GM18502 (cell line): ENCODE data around the gene CACNA1B.

ENCODE experiments used
- ATAC-seq: cut with Tn5 transposase; IDR thresholded peaks from one replicate; pipeline ENCODE4 v1.9.1; 2021; ENCODE audit warnings: mild to moderate bottlenecking; ENCODE audit not compliant: unreplicated experiment, poor library complexity

Gene CACNA1B

DNA sequence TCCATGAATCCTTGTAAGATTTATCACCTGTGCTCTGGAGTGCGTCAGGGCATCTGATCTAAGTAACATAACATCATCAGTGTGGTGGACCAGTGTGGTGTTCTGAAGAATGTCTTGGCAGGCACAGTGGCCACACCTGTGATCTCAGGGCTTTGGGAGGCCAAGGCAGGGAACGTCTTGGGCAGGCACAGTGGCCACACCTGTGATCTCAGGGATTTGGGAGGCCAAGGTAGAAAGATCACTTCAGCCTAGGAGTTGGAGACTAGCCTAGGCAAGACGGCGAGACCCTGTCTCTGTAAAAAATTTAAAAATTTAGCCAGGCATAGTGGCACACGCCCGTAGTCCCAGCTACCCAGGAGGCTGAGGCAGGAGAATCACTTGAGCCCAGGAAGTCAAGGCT lies 185.5 kb downstream of the CACNA1B start:
- no peak for ATAC-seq

DNA sequence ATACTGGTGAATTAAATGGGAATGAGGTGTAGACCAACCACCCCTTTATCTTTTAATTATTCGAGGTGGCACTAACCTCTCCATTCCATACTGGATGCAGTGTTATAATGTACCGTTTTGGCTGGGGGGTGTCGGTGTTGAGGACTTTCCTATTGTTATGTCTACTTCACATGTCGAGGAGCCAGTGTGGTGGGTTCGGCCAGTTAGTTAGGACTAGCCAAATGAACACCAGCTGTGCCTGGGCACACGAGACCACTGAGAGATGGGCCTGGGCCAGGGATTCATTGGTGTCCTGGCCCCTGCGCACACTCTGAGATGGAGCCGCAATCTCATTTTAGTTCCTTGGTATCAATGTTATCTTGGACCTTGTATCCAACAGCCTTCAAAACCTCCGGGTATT lies 186.2 kb downstream of the CACNA1B start:
- no peak for ATAC-seq

DNA sequence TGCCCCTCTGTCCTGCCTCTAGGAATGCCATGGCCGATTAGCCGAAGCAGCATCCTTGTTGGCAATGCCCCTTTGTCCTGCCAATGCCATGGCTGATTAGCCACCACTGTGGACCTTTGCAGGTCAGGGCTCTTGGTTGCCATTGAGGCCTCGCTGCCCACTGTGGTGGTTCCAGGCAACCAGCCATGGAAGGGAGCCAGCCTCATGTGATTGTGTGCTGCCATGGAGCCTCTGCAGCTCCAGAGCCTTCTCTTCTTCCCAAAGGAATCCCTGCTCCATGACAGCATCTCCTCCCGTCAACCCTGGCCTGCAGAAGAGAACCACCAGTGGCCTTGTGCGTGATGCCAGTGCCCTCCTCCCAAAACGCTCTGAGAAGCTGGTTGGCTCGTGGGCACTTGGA lies 187.0 kb downstream of the CACNA1B start:
- no peak for ATAC-seq

DNA sequence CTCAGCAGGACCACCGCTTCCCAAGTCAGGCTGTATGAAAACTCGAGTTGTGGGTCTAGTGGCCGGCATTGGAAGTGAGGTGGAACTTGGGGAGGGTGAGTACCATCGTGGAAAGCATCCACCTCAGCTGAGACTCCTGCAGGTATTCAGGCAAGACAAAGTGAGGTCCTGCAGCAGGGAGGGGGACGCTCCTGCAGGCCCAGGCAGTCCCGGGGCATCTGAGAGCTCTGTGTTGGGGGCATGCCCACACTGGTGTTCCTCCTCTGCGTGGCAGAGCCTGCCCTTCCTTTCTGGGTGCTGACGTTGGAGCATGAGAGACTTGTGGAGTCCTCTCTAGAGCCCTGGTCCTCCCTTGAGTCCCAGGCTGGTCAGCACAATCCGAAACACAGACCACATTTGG lies 187.7 kb downstream of the CACNA1B start:
- no peak for ATAC-seq

DNA sequence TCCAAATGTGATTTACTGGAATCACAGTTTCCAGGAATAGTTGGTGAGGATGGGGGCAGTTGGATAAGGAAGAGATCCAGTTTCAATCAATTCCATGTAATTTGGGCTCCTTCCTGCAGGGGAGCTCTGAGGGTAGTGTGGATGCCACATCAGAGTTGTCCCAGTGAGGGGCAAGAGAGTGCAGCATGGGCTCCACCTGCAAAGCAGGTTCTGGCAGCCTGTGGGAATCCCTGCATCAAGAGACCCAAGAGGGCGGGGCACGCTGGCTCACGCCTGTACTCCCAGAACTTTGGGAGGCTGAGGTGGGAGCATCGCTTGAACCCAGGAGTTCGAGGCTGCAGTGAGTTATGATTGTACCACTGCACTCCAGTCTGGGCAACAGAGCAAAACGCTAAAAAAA lies 188.5 kb downstream of the CACNA1B start:
- ATAC-seq, result no peak

DNA sequence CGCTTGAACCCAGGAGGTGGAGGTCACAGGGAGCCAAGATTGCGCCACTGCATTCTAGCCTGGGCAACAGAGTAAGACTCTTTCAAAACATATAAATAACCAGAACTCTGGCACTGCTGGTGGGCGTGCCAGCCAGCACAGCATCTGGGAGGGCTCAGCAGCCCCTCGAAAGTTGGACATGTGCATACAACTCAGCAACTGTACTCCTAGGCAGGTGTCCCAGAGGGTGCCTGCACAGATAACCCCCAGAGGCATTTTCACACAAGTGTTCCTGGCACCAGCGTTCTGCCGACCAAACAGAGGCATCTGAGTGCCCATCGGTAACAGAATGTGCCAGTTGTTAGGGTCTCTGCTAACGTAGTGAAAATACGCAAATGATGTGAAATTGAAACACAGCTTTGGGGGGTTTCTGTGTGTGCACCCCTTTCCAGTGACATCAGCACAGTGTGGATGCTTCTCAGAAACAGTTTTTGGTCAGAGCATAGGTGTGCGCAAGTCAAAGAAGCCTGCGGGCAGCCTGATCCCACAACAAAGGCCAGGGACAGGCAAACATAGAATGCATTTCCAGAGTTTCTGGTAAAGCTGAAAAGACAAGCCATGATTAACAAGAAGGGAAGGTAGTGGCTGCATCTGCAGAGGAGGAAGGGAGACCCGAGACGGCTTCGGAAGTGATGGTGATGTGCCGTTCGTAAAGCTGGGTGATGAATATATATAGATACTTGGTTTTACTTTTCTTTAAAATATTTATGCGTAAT lies 190.2 kb downstream of the CACNA1B start:
- no peak for ATAC-seq

DNA sequence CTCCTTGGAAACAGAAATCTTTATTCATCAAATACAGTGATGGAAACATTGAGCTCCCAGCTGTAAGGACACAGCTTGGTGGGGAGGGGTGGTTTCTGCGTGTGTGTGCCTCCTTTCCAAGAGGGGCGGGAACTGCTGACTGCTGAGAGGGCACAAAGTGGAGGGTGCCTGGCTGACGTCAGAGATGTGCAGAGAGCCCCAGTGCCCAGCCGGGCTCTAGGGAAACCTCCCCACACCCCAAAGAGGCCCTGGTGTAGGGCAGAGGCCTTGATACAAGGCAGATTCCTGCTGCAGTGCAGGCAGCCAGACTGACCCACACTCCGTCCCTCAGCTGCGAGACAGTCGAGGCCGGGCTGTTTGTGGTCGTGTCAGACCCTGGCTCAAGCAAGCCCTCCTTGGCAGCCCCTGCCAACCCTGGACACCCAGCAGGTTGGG lies 191.0 kb downstream of the CACNA1B start:
- no peak for ATAC-seq

DNA sequence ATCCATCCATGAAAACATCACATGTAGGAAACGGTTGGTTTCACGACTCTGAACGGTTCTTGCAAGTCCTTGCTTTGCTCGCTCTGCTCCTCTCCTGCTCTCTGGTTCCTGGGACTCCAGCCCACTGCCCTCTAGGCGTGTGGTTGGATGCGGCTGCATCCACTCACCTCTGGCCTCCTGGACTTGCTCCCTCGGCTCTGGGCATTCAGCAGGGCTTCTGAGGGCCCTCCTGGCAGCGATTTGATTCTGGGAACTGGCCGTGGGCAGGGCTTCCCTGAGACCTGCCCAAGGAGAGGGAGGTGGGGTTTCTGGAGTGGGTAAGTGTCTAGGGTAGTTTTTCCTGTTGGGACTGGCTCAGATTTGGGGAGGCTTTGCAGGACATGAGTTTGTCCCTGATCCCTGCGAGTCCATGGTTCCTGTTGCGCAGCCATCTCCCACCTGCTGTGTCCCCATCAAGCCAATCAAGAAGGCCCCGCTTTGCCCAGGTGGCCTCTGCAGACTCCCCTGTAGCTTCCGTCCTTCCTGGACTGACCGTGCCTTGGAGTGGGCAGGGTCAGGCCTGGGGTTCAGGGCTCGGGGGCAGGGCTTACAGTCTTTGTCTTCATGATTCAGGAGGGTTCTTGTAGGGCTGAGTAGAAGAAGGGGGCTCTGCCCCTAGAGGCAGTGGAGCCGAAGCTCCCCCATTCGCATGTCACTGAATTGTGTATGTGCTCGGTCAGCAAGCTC lies 192.3 kb downstream of the CACNA1B start:
- no peak for ATAC-seq

DNA sequence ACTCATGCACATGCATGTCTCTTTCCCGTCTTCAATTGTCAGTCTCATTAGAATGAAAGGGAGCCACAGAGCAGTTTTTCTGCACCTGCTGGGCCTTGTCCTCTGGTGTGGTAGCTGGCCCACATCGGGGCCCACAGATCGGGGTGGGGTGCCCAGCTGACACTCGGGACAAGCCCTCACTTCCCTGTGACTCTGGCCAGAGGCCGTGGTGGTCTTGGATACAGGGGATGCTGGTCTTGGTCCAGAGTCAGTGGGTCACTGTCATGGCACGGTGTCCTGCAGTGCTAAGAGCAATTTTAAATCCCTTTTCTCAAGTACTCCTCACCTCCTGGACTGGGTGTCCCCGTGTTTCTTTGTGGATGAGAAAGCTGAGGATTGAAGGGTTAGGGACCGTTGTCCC lies 193.2 kb downstream of the CACNA1B start:
- ATAC-seq, result no peak

DNA sequence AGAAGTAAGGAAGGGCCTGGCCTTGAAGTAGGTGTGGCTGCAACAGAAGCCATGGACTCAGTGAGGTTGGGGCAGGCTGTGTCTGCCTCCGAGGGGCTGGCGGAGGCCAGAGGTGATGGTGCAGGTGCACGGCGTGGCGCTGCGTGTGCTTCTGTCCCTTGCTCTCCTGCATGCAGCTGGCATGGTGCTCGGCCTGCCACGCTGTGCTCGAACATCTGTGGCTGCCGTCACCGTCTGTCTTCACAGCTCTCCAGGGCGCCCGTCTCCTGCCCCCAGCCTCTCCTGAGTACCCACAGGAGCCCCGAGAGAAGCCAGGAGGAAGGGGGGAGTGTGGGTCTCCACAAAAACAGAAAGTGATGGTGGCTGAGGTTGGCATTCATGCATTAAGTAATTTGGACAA lies 193.7 kb downstream of the CACNA1B start:
- ATAC-seq, result no peak

DNA sequence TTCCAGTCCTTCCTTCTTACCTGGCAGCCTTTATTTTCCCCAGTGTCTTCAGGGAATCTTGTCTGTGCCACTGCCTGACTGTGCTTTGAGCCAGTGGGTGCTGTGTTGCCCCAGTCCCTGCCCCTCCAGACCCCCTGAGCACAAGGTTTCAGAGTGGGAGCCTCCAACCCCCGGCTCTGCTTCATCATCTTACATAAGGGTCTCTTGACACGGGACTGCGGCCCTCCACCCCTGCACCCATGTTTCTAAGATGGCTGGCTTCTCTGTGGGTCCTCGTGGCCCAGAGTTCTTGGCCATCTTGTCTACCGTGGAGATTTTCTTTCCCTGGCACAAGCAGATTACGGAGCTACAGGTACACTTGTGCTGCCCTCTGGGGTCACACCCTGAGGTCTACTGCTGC lies 194.1 kb downstream of the CACNA1B start:
- ATAC-seq, result no peak

DNA sequence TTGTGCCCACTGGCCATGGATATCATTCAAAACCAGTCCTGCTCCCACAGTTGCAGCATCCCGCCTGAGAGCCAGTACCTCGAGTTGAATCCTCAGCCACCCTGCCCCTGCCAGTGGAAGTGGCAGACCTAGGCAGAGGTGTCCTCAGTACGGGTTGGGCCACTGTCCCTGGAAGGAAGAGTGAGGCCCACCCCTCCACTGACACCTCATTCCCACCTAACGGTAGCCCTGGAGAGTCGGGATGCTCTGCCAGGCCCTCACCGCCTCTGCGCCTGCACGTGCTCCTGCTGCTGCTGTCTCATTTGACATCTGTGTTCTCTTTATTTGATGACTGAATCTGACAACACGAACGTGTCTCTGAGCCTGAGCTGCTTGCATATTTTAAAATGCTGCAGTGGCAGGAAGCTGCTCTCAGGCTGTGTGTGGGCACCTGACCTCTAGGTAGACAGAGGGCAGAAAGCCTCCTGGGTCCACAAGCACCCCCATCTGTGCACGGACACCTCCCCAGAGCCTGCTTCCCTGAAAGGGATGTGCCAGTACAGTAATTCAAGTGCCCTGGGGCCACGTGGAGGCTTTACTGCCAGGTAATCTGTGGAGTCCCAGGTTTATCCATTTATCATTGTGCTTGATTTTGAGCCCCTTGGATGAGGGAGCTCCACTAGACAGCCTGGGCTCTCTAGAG lies 194.7 kb downstream of the CACNA1B start:
- ATAC-seq, result no peak

DNA sequence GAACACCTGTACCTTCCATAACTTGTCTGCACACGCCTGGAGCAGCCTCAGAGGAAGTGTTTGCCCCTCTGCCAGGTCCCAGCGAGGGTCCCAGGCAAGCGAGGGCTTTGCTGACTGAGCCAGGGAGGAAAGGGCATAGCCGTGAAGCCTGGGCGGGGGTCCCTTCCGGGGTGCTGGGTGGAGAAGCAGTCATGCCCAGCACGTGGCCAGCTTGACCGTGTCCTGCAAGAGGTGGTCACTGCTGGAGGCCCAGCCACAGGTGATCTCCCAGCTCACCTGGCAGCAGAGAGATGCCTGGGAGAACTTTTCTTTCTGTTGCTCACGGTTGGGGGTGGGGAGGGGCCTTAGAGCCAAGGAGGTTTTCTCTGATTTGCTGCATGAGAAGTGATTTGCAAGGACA lies 195.3 kb downstream of the CACNA1B start:
- no peak for ATAC-seq

DNA sequence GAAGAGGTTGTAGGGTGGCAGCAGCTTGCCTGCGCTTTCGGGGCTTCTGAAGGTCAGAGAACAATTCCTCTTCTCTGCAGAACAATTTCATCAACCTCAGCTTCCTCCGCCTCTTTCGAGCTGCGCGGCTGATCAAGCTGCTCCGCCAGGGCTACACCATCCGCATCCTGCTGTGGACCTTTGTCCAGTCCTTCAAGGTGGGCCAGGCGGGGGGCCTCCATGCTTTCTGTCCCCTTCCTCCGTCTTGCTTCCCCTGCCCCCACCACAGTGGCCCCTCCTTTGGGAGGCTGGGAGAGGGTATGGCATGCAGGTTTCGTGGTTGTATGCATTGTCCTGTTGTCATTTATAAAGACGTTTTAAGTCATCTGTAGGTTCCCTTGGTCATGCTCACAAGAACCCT lies 195.8 kb downstream of the CACNA1B start:
- no peak for ATAC-seq

DNA sequence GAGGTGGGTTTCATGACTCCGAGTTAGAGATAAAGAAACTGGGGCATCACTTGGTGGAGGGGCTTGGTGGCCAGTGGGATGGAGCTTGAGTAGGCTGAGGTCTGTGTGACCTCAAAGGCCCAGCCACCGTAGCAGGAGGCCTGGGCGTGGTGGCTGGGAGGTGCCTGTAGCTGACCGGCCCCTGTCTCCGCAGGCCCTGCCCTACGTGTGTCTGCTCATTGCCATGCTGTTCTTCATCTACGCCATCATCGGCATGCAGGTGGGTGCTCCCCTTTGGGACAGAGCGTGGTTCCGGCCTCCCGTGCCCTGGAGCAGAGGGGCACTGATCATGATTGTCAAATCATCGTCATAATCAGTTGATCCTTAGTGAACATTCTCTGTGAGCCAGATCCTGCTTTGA lies 196.2 kb downstream of the CACNA1B start:
- no peak for ATAC-seq

DNA sequence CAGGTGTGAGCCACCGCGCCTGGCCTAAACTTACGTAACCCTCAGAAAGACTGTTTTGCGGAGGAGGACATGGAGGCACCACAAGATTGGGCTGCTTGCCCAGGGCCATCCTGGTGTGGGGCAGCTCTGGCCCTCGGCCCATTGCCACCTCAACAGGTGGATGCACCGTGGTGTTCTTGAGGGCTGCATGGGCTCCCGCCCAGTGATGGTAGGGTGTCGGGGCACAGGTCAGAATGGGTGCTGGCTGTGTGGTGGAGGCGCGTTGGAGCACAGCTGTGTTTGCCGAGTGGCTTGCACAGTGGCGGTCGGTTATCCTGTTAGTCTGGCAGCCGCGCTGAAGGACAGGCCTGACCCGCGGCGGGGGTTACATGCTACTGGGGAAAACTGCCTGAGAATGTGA lies 196.9 kb downstream of the CACNA1B start:
- no peak for ATAC-seq

DNA sequence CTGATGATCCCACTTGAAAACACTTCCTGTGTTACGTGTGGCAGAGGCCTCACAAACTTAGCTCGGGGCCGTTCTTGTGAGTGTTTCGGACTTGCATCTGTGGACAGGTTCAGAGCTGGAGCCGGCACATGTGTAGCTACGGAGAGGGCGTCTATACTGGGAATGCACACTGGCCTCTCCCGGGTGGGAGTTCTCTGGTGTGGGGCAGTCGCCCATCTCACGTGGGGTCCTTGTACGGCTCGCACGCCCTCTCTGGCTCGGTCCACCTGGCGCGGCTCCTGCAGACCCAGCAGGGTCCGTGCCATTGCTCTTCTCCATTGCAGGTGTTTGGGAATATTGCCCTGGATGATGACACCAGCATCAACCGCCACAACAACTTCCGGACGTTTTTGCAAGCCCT lies 197.9 kb downstream of the CACNA1B start:
- ATAC-seq, result no peak

DNA sequence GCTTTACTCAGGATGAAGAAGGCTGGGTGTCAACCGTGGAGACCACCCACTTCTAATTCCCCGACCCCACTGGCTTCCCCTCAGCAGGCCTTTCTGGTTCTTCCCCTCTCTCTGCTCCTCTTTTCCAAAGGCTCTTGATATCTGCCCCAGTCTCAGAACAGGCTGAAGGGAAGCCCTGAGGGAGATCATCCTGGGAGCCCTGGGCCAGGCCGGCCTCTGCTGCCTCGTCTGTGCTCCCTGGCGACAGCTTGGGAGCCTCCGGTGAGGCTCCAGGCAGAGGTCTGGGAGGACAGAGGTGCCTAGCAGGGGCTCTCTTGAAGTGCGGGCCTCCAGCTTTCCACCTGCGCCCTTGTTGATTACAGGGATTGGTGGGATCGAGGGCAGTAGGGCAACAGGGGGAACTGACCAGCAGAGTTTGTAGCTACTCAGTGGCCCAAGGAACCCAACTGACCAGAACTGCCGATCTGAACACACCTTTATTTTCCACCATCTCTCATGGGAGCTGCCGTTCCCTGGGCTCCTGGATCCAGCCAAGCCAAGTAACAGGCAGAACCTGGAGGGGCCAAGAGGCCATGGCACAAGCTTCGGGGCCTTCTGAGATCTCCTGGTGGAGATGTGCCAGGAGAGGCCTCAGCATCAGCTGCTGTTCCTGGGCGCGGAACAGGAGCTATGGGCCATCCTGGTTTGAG lies 198.5 kb downstream of the CACNA1B start:
- ATAC-seq, result no peak

DNA sequence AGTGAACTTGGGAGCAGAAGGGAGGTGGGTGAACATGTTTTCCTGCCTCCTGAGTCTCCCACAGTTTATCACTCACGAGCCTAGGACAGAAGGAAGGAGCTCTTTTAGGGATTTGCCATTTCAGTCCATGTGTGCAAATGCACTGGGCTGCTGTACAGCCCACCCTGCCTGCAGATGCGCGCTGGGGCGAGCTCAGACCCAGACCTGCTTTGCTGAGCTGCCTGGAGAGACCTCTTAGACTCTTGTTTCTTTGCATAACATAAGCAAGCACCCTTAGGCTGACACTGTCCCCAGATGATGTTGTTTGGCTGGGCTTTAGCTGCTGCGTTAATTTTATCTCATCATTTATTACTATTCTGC lies 199.0 kb downstream of the CACNA1B start:
- ATAC-seq, result no peak

DNA sequence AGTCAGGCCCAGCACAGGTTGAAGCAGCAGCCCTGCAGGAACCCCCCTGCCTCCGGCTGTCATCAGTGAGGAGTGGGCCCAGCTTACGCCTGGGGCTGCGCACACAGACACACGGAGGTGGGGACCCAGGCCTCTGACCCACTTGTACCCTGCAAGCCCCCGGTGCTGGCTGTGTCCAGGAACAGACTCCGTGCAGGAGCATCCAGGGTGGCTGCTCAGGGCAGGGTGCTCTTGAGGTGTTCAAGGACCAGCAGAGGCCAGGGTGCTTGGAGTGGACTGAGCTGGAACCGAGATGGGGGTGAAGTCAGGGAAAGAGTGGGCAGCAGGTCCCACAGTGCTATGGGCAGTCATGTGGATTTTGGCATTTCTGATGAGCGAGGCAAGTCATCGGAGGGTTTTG lies 199.5 kb downstream of the CACNA1B start:
- ATAC-seq, result no peak
